ENCODE results near the gene MMD2. TPM values are rescaled to one million over a fixed set of nuclear protein-coding genes. Genes with fewer than 3 reads are reported as not detected.

MMD2 gene
- total RNA-seq, 1 donor from 2014 or later: not detected

DNA sequence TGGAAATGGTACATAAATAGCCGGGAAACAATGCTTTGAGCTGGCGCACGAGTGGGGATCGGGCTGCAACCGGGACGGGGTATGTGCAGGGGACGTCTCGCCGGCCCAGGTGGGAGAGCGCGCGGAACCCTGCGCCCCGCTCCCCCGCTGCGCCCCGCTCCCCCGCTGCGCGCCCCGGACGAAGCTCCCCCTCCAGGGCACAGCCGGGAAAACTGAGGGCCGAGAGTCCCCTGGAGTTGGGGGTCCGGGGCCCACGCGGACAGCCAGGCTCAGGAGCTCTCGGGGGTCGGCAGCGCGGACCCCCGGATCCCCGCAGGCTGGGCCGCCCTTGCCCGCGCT, 76.0 kb downstream of the MMD2 start:
- TF ChIP-seq, protein P1, sequence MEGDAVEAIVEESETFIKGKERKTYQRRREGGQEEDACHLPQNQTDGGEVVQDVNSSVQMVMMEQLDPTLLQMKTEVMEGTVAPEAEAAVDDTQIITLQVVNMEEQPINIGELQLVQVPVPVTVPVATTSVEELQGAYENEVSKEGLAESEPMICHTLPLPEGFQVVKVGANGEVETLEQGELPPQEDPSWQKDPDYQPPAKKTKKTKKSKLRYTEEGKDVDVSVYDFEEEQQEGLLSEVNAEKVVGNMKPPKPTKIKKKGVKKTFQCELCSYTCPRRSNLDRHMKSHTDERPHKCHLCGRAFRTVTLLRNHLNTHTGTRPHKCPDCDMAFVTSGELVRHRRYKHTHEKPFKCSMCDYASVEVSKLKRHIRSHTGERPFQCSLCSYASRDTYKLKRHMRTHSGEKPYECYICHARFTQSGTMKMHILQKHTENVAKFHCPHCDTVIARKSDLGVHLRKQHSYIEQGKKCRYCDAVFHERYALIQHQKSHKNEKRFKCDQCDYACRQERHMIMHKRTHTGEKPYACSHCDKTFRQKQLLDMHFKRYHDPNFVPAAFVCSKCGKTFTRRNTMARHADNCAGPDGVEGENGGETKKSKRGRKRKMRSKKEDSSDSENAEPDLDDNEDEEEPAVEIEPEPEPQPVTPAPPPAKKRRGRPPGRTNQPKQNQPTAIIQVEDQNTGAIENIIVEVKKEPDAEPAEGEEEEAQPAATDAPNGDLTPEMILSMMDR (IDR thresholded peaks at IDR 0.05): no peak
- Histone ChIP-seq H3K27ac (peak overlapping the region; percentile 75), H3K4me1 (peaks cover 29% of the 10 kb centered on the region), H3K27me3 (ENCODE audit: low read depth) (no peaks in the 10 kb centered on the region), H3K9me3 (no peaks in the 10 kb centered on the region), H3K36me3 (no peaks in the 10 kb centered on the region), H3K4me3 (peak overlapping the region; percentile 74)
- intact Hi-C loops (cut with DNase I): no loop called here
- DNase-seq (no peak), ATAC-seq (peak; percentile 3 to 5)

DNA sequence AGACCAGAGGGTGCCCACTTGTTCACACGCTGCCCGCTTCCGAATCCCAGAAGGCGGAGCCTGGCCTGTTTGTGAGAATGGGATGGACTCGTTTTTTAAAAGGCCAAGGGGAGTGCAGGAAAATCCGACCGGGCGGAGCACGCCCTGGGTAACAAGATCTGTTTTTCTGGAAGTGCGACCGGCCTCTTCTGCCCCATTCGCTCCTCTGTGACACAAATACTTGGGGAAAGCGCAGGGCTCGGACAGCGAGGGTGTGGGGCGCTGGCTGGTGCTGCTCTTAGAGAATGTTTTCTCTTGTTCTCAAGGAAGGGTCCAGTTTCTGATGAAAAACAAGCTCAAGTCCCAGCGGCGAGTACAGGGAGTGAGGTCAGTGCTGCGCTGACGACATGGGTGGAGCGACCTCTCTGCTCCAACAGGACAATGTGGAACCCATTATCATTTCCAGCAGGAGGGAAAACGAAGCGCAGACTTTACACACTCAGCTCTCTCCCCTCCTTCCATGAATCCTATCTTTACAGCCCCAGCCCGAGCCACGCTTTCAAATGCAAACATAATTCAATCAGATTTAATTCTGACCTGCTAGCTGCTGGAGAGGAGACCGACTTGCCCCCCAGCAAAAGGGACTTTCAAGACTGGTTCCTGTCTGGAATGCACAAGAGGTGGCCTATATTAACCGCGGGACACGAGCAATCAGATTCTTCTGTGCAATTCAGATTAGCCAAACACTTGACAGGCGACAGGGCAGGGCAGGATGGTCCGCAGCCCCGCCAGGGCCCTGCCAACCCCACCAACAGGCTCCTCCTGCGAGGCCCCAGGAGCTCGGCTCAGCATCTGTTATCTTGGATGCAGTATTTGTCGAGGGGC, 76.6 kb downstream of the MMD2 start:
- ATAC-seq (peak; percentile 58 to 70), DNase-seq (peak; percentile 64)
- TF ChIP-seq, protein P1 (IDR thresholded peaks at IDR 0.05): no peak
- peak overlapping the region; percentile 75 for H3K27ac ChIP-seq
- no peaks in the 10 kb centered on the region for H3K27me3 ChIP-seq (ENCODE audit: low read depth)
- H3K4me3 ChIP-seq: peak overlapping the region; percentile 74
- peaks cover 5% of the 10 kb centered on the region for H3K36me3 ChIP-seq
- H3K4me1 ChIP-seq: peaks cover 29% of the 10 kb centered on the region
- intact Hi-C loops (cut with DNase I): no loop called here
- no peaks in the 10 kb centered on the region for H3K9me3 ChIP-seq

DNA sequence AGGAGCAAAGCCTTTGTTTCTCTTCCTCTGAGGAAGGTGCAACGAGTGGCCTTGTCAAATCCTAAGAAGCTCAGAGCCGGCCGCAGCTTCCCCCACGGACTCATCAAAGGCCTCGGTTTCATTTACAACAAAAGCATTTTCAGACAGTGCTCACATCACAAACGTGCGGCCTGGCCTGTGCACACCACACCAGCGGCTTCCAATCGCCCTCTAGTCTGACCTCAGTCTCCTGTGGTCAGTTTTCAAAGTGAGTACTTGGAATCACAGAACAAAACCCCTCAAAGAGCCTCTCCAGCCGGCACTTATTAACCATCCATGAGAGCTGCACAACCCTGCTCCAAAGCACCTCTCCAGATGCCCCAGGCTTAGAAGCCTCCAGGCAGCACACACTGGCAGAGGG, 78.8 kb downstream of the MMD2 start:
- H3K27ac ChIP-seq: peak overlapping the region; percentile 46
- TF ChIP-seq, protein P1 (IDR thresholded peaks at IDR 0.05): no peak
- H3K4me1 ChIP-seq: peaks cover 29% of the 10 kb centered on the region
- intact Hi-C loops (cut with DNase I): no loop called here
- peak; percentile 43 for ATAC-seq
- no peaks in the 10 kb centered on the region for H3K27me3 ChIP-seq (ENCODE audit: low read depth)
- peak; percentile 54 for DNase-seq
- H3K36me3 ChIP-seq: peaks cover 10% of the 10 kb centered on the region
- H3K4me3 ChIP-seq: peak overlapping the region; percentile 8
- H3K9me3 ChIP-seq: no peaks in the 10 kb centered on the region

DNA sequence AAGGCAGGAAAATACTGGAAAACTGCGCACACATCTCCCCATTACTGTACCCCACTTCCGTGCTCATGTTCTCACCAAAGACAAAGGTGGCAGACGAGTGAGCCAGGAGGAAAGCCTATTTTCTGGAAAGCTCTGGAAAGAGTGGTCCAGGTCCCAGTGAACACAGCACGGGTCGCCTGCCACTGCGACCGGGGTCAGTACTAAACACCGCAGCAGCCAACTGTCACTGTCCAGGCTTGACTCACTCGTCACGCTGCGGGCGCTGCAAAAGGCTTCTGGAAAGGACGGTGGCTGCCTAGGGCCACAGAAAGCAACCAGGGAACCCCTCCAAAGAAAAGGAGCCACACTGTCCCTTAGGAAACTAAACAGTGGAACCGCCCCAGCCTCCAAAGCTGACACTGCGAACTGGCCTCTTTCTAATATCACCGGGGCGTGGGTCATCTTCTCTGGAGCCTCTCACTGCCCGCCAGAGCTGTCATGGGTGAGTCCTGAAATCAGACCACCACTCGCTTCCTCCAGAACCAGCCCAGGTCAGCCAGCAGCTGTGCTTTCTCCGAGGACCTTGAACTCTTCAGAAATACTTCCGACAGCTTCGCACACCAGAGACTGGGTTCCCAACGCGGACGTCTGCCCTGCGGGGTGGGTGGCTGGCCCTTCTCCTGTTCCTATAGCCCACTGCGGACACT, 79.4 kb downstream of the MMD2 start:
- H3K36me3 ChIP-seq: peaks cover 10% of the 10 kb centered on the region
- no peaks in the 10 kb centered on the region for H3K27me3 ChIP-seq (ENCODE audit: low read depth)
- ATAC-seq (no peak), DNase-seq (no peak)
- intact Hi-C loops (cut with DNase I): no loop called here
- peaks cover 29% of the 10 kb centered on the region for H3K4me1 ChIP-seq
- TF ChIP-seq, protein P1 (IDR thresholded peaks at IDR 0.05): no peak
- H3K4me3 ChIP-seq: peak overlapping the region; percentile 3
- H3K27ac ChIP-seq: peak overlapping the region; percentile 46
- no peaks in the 10 kb centered on the region for H3K9me3 ChIP-seq

DNA sequence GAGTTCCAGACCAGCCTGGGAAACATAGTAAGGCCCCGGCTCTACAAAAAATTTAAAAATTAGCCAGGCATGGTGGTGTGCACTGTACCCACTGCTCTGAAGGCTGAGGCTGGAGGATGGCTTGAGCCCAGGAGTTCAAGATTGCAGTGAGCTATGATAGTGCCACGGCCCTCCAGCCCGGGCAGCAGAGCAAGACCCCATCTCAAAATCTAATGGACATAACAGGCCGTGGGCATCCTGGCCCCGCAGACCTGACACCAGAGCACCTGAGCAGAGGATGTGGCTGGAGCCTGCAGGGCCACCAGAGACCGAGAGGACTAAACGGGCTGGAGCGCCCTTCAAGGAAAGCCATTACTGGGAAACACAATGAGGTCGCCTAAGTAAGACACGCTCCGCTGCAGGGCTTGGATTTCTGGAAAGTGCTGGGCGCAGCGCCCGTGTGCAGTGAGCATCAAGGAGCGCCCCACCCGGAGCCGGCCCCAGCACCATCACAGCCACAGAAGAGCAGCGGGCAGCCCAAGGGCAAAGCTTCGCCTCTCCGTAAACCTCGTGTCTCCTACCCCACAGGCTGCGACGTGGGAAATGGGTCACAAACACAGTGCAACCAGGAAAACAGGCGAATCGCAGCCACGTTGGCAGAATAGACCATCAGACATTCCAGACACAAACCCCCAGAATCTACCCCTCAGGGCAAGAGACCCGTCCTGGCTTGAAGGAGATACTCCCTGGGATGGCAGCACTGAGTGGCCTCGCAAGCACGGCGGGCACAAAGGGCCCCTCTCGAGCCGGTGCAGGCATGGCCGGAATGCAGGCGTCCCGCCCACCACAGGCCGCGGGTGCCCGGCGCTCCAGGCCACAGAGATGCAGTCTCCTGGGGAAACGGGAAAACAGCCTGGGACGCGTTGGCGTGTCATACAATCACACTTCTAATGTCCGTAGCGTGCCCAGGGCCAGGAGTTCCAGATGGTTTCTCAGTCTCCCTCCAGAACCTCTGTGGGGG, 80.4 kb downstream of the MMD2 start:
- Histone ChIP-seq H3K27ac (no peak overlapping the region), H3K9me3 (no peaks in the 10 kb centered on the region), H3K4me1 (peaks cover 29% of the 10 kb centered on the region), H3K27me3 (ENCODE audit: low read depth) (no peaks in the 10 kb centered on the region), H3K4me3 (no peak overlapping the region), H3K36me3 (peaks cover 10% of the 10 kb centered on the region)
- intact Hi-C loops (cut with DNase I): no loop called here
- TF ChIP-seq, protein P1 (IDR thresholded peaks at IDR 0.05): no peak
- ATAC-seq (no peak), DNase-seq (no peak)
